Activated CD4-positive, alpha-beta T cell treated with anti-CD3 and anti-CD28 coated beads, Interleukin-2, amount 50 U/mL, for 1 hour (primary cell): ENCODE data around the gene APAF1.
"Not testable (repeated sequence)": the region's sequence is repeated elsewhere in the genome, so short reads cannot be mapped to it uniquely, and the experiment has no call there.

ENCODE experiments used
- DNase-seq: peaks from one replicate; pipeline ENCODE4 v3.0.0-alpha.2; 2020

The APAF1 gene, protein sequence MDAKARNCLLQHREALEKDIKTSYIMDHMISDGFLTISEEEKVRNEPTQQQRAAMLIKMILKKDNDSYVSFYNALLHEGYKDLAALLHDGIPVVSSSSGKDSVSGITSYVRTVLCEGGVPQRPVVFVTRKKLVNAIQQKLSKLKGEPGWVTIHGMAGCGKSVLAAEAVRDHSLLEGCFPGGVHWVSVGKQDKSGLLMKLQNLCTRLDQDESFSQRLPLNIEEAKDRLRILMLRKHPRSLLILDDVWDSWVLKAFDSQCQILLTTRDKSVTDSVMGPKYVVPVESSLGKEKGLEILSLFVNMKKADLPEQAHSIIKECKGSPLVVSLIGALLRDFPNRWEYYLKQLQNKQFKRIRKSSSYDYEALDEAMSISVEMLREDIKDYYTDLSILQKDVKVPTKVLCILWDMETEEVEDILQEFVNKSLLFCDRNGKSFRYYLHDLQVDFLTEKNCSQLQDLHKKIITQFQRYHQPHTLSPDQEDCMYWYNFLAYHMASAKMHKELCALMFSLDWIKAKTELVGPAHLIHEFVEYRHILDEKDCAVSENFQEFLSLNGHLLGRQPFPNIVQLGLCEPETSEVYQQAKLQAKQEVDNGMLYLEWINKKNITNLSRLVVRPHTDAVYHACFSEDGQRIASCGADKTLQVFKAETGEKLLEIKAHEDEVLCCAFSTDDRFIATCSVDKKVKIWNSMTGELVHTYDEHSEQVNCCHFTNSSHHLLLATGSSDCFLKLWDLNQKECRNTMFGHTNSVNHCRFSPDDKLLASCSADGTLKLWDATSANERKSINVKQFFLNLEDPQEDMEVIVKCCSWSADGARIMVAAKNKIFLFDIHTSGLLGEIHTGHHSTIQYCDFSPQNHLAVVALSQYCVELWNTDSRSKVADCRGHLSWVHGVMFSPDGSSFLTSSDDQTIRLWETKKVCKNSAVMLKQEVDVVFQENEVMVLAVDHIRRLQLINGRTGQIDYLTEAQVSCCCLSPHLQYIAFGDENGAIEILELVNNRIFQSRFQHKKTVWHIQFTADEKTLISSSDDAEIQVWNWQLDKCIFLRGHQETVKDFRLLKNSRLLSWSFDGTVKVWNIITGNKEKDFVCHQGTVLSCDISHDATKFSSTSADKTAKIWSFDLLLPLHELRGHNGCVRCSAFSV (N-terminal part only)

DNA sequence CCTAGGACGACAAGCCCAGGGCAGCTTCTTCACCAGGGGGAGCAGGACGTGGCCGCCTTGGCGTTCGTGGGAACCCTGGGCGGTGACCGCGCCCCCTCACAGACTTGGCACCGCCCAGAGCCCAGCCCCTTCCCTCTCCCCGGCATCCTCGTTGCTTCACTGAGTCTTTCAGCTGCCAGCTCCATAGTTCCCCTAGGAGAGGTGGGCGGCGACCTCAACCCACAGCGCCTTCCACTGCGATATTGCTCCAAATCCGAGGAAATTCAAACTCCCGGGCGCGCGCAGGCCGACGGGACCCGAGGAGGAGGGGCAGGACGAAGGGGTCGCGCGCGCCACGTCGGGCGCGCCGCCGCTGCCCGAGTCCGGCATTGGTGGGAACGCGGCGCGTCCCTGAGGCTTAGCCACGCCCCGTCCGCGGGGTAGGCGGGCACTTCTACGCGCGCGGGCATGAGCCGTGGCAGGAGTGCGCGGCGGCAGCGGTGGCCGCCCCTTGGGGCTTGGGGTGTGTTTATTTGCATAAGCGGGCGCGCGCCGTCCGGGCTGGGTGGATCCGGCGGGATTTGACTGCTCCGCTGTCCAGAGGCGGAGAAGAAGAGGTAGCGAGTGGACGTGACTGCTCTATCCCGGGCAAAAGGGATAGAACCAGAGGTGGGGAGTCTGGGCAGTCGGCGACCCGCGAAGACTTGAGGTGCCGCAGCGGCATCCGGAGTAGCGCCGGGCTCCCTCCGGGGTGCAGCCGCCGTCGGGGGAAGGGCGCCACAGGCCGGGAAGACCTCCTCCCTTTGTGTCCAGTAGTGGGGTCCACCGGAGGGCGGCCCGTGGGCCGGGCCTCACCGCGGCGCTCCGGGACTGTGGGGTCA is at the start of gene APAF1, which contains the start of gene IKBIP:
Gene APAF1, plus strand, starts transcription at position 579 of the 860 bp plus-strand sequence. CDS start 3,070 bp downstream, outside the sequence.
Gene IKBIP, minus strand, starts transcription at position 77 of the 860 bp plus-strand sequence. CDS start 87 bp downstream, outside the sequence.
- peak; percentile 96 for DNase-seq

DNA sequence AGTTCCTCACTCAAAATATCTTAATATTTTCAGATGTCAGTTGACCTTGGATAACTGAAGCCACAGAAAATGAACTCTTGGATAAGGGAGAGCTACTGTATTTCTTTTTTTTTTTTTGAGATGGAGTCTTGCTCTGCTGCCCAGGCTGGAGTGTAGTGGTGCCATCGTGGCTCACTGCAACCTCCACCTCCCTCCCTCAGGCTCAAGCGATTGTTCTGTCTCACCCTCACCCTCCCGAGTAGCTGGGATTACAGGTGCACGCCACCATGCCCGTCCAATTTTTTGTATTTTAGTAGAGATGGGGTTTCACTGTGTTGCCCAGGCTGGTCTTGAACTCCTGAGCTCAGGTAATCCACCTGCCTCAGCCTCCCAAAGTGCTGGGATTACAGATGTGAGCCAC is 47.8 kb upstream of the APAF1 start:
- DNase-seq, result not testable (repeated sequence)

DNA sequence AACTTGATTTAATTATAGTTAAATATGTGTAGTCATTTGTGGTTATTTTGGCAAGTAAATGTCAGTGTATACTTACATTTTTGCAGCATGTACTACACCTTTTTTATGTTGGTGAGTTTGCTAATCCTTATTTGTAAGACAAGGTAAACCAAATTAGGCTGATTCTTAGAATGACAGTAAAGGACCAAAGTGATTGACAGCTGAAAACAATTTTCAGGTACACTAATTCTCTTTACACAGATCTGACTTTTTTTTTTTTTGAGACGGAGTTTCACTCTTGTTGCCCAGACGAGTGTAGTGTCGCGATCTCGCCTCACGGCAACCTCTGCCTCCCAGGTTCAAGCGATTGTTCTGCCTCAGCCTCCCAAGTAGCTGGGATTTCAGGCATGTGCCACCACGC is 43.2 kb upstream of the APAF1 start:
- no peak for DNase-seq

DNA sequence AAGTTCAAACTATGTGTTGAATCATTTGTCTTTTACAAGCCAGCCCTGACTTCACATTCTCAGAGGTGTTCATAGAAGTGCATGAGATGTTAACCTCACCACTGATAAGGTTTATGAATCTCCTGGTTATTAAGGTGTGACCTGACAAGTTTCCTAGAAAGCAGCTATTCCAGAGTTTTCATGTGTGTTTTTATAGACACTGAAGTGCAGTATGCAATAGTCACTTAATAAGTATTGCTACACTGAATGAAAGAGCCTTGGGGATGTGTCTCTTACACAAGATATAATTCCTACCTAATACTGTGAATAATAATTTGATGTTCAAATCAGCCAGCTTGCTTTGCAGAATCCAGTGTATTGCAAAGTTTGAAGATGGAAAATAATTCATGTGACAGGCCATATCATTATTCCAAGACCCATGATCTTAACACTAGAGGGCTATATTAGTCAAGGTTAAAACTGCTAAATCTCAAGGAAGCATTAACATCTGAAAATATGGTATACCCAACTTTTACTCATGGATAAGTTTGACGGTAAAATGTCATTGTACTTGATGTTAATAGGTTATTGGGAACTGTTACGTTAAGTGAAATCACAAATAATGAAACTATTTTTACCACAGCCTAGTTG is 38.6 kb upstream of the APAF1 start:
- no peak for DNase-seq

DNA sequence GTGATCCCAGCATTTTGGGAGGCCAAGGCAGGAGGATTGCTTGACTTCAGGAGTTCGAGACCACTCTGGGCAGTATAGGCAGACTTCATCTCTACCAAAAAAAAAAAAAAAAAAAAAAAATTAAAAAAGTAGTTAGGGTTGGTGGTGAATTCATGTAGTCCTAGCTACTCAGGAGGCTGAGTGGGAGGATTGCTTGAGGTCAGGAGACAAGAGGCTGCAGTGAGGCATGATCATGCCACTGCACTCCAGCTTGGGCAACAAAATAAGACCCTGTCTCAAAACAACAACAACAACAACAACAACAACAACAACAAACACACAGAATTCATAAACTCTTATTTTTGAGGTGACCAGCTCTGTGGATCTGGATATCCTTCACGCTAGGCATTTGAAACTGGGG is 34.5 kb upstream of the APAF1 start:
- DNase-seq, result no peak

DNA sequence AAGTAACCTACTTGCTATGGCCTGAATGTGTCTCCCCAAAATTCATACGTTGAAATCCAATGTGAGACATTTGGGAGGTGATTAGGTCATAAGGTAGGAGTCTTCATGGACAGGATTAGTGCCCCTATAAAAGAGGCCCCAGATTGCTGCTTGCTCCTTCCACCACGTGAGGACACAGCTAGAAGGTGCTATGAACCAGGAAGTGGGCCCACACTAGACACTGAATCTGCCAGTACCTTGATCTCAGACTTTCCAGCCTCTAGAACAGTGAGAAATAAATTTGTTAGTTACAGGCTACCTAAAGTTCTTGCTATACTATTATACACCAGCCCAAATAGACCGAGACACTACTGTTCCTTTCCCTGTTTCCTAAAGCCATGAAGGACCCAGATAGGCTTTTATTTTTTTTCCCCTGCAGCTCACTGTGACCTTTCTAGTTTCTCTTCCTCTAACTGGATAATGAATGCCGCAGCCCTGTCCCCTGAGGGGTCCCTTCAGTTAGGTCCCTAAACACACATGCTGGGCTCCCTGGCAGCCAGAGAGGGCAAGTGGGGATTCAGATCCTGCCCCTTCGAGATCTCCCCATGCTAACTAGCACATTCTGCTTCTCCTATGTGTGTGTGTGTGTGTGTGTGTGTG is 32.3 kb upstream of the APAF1 start:
- DNase-seq, result no peak

DNA sequence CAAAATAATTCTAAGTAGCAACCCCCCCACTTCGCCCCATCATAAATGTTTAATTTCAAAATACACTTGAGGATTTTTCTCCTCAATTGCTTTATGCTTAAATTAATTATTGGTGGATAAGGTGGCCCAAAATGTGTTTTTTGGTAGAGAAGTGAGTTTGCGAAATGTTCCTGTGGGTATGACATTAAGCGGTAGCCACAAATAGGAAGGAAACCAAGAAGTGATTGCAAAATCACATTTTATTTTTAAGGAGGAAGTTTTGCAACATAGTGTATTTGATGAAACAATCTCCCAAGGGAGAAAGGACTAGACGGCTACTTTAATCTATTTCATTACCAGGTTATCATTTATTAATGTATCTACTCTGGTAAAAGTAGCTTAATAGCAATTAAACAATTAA is 26.1 kb upstream of the APAF1 start:
- DNase-seq, result no peak

DNA sequence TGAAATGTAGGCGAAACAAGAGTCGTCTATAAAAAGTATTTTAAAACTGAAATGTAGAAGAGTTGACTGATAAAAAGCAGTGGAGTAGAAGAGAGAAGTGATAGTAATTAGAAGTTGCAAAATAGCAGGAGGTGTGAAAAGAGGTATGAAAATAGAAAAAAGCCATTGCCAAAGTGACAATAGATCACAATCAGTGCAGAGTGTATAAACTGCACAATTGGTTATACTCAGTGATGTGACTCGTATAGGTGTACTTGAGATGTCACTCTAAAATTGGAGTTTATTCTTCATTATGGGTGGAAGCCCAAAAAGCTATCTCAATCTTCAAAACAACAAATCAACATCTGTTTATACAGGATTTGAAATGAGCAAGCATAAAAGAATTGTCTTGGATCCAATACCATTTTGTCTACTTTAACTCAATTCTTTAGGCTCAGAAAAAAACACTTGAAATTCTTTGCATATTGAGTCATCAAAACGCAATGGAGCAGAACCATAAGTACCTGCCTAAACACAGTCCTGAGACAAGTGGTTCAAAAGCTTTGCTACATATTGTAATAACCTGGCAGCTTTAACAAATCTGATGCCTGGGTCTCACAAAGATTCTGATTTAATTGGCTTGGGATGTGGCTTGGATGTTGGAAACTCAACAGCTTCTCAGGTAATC is 9.3 kb upstream of the APAF1 start:
- DNase-seq, result no peak

DNA sequence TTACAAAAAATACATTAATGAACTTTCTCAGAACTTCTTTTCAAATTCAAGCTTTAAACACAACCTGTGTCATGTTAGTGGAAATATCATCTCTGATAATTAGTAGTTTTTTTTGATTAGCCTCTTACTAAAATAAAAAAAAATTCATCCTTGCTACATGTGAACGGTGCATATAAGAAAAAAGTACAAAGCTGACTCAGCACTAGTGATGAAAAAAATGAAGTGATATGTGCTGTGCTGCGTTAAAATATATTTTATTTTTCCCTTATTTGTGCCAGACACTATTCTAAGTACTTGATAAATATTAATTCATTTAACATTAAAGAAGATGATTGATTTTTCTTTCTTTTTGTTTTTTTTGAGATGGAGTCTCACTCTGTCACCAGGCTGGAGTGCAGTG is 8.0 kb upstream of the APAF1 start:
- no peak for DNase-seq

DNA sequence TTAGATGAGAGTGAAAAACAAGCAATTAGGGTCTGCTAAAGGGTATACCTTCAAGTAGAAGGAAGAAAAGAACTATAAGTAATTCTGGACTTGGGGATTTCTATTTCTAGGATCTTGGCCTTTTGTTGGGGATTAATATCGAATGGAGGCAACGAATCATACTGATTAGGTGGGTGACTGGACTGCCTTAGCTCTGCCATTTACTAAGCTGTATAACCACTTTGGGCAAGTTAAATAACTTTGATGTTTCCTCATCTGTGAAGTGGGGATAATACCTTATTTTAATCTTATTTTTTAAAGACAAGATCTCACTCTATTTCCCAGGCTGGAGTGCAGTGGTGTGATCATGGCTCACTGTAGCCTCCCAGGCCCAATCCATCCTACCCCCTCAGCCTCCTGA is 7.1 kb upstream of the APAF1 start:
- no peak for DNase-seq

DNA sequence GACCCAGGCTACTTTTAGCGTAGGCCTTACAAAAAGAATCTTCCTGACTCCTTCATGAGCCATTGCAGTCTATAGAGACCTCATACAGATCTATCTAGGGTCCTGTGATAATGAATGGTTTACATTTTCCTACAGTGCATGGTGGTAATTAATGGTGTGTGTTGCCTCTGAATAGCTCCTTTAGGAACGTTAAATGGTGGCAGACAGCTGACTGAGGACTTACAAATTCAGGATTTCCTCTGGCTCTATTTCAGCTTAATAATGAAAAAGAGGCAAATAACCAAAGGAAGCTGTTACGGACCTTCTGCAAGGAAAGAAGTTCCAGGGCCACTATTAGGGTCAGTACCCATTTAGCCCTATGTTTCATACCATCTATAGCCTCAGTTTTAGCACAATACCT is 5.6 kb upstream of the APAF1 start:
- DNase-seq, result no peak

DNA sequence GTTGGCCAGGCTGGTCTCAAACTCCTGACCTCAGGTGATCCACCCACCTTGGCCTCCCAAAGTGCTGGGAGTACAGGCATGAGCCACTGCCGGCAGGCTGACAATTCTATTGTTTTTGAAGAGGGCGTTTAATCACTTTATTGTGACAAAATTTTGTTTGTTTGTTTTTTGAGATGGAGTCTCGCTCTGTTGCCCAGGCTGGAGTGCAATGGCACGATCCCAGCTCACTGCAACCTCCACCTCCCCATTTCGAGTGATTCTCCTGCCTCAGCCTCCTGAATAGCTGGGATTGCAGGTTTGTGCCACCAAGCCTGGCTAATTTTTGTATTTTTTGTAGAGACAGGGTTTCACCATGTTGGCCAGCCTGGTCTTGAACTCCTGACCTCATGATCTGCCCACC is 2.3 kb upstream of the APAF1 start:
- not testable (repeated sequence) for DNase-seq

DNA sequence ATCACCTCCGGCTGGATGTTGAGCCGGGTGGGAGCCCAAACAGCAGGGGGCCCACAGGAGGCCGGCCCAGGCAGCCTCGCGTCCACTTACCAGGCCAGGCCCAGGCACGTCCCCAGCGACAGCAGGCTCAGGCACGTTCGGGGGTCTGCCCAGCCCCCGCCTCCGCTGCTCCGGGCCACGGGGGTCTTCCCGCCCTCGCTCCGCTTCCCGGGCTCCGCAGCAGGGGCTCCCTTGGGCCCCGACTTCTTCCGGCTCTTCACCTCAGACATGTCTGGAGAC is 718 bp upstream of the APAF1 start:
- DNase-seq, result no peak

DNA sequence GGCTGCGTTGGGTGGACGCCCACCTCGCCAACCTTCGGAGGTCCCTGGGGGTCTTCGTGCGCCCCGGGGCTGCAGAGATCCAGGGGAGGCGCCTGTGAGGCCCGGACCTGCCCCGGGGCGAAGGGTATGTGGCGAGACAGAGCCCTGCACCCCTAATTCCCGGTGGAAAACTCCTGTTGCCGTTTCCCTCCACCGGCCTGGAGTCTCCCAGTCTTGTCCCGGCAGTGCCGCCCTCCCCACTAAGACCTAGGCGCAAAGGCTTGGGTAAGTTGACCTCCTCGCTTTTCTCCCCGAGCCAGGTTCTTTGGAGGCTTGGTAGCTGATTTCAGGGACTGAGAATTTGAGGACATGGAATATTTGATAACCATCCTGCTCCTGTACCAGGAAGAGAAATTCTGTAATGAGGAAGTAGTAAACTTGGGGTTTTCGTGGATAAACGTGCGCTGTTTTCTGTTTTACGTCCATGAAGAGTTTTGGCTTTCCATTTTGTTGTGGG is 530 bp downstream of the APAF1 start:
- peak; percentile 8 for DNase-seq

DNA sequence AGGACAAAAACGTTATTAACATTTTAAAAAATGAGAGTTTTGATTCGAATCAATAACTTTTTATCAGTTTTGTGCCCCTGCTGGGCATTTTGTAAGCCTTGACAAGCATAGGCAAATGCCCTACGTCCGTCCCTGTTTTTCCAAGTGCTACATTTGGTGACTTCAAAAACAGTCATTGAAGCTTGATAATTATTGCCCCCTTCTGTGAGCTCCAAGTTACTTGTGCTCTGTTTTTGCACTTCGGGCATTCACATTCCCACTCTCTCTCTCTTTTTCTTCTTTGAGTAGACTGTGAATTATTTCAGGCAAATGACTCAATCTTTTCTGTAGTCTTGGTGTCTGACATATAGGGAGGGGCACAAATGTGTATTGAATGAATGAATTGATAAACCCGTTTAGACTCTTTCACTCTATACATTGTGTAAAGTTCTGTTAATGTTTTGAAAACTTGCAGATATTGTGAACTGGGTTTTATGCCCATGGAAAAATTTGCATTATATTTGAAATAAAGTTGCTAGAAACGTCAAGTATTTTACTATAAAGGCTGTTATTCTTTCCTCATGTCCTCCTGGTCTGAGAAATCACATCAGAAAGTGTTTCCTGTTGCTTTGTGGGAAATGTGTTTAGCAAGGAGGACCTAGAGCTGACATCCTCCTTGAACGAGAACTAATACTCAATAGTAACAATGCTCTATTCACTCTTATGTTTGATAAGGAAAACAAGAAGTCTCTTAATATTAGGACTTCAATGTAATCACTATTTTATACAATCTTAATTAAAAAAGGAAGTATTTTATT is 1.4 kb downstream of the APAF1 start:
- no peak for DNase-seq

DNA sequence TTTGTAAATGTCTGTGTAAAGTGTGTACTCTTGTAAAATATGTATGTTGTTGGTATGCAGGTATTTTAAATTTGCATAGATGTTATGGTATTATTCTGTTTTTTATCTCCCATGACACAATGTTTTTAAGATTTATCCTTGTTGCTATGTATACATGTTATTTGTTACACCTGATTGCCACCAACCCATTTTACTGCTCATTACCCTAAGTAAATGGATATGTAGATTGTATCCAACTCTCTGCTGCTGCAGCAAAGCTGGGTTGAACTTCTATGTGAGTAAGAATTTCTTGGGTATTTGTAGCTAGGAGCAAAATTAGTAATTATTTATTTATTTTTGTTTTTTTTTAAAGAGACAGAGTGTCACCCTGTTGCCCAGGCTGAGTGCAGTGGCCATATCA is 6.2 kb downstream of the APAF1 start:
- DNase-seq, result no peak

DNA sequence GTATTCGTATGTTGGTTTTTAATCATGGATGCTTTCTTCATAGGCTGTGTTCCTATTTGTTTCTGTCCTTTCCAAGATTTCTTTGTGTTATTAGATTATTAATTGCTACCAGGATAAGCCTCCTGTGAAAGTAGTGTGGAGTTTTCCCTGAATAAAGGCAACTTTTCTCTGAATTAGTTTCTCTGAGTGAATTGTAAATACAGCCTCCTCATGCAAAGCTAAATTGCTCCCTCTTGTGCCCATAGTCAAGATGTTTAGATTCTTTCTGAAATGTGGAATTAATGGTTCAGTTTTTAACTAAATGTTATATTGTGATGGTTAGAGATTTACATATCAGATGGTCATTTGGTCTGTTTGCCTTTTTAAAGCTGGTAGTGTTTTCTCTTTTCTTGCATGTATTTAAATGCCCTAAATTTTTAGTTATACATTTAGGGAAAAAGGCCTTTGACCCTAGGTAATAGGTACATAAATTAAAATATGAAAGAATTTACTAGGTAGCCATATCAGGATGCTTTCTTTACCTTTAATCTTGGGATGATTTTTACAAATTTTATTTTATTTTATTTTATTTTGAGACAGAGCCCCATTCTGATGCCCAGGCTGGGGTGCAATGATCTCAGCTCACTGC is 8.9 kb downstream of the APAF1 start:
- no peak for DNase-seq

DNA sequence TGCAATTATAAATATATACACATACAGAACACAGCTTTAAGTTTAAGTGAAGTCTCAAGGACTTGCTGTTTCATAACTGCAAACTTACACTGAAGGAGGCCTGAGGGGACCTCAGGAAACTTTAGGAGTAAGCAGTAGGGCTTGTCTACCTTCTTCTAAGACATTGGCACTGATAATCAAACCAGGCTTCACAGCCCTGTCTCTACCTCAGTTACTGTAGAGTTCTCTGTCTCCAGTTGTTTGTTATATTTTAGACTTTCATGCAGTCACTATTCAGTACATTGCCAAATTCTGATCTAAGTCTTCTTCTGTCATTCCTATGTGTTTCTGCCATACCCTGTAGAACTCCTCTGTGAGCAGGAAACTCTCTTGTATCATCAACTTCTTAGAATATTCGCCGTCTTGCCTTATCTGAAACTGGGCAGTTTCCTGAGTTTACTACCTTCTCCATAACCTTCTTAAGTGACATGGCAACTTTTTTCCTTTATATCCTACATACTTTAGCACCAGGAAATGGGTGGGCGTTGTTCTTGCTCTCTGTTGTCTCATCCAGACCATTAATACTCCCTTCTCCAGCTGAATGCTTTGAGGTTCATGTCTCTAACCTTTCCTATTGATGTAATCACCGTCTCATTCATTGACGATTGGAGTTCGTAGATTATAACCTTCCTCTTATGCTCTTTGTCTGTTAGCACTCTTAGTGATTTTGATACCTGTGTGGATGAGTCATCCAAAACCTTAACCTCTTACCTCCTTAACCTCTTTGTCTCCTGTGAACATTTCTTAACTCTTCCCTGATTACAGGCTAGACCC is 11.4 kb downstream of the APAF1 start:
- no peak for DNase-seq

DNA sequence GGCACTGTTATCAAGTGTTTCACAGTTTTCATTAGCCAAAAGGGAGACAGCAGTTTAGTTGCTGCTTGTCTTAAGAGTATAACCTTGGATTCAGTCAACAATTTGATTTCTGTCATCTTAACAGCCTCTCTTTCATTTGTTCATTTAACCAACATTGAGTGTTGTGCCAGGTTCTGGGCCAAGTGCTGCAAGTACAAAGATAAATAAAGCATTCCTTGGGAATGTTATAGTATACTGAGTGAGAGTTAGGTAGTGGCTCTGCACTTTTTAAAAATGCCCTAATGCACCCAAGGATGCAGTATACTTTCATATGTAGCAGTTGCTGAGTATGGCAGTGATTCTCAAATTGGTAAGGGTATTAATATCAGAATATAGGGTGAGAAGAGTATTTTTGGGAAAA is 15.4 kb downstream of the APAF1 start:
- DNase-seq, result no peak
